Stimulated activated CD4-positive, alpha-beta T cell treated with anti-CD3 and anti-CD28 coated beads, Interleukin-12 subunit alpha, Interleukin-12 subunit beta, amount 100 ng/mL, for 24 hours (primary cell): Measurements from ENCODE around the gene ZNF492.
"Not testable (repeated sequence)": the region's sequence is repeated elsewhere in the genome, so short reads cannot be mapped to it uniquely, and the experiment has no call there.

Experiments used
- DNase-seq, 2 experiments: peaks; one replicate each; pipeline ENCODE4 v3.0.0-alpha.2; 2020; ENCODE audit warnings: low read depth in 2 of 2

The ZNF492 gene

GRCh38 chr19:22617614-22618320 is 16.4 kb upstream of the ZNF492 start:
- no peak for DNase-seq

GRCh38 chr19:22619371-22619770 is 14.8 kb upstream of the ZNF492 start:
- DNase-seq = no peak

DNA sequence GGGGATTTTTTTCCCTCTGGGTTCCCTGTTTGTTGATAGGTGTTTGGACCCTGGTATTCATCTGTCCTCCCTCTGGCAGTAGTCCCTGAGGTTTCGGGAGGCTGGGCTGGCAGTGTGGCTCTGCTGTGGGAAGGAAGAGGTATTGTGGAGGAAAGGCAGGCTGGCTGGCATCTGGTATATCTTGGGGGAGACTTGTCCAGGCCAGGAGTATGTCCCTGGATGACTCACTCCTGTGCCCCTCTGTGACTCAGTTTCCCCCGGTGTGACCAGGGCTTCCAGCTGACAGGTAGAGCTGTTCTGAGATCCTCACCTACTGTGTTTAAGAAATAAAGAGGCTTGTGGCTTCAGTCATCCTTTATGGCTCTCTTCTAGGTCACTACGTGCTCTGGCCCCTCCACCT is 14.2 kb upstream of the ZNF492 start:
- no peak for DNase-seq

GRCh38 chr19:22620401-22620800 is 13.7 kb upstream of the ZNF492 start:
- DNase-seq = no peak

- DNase-seq = no peak
Measured at GRCh38 chr19:22620912-22621311, 13.2 kb upstream of the ZNF492 start.

GRCh38 chr19:22622020-22622419 is 12.1 kb upstream of the ZNF492 start:
- no peak for DNase-seq

- no peak for DNase-seq
Measured at GRCh38 chr19:22622901-22623840, 11.0 kb upstream of the ZNF492 start.

GRCh38 chr19:22623841-22624221 is 10.3 kb upstream of the ZNF492 start:
- DNase-seq = no peak

- no peak for DNase-seq
Measured at GRCh38 chr19:22625266-22626035, 8.7 kb upstream of the ZNF492 start.

- no peak for DNase-seq
Measured at GRCh38 chr19:22627526-22627925, 6.6 kb upstream of the ZNF492 start.

GRCh38 chr19:22628401-22628800 is 5.7 kb upstream of the ZNF492 start:
- DNase-seq = no peak

- no peak for DNase-seq
Measured at GRCh38 chr19:22634450-22634827, 315 bp downstream of the ZNF492 start.

DNA sequence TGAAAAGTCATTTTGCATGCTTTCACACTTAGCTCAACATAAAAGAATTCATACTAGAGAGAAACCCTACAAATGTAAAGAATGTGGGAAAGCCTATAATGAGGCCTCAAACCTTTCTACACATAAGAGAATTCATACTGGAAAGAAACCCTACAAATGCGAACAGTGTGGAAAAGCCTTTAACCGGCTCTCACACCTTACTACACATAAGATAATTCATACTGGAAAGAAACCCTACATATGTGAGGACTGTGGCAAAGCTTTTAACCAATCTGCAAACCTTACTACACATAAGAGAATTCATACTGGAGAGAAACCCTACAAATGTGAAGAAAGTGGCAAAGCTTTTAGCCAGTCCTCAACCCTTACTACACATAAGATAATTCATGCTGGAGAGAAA is 51.4 kb downstream of the ZNF492 start:
- DNase-seq = not testable (repeated sequence)

- not testable (repeated sequence) for DNase-seq
Measured at GRCh38 chr19:22702661-22703060, 68.5 kb downstream of the ZNF492 start.

- DNase-seq = not testable (repeated sequence)
Measured at GRCh38 chr19:22703096-22703495, 69.0 kb downstream of the ZNF492 start.

DNA sequence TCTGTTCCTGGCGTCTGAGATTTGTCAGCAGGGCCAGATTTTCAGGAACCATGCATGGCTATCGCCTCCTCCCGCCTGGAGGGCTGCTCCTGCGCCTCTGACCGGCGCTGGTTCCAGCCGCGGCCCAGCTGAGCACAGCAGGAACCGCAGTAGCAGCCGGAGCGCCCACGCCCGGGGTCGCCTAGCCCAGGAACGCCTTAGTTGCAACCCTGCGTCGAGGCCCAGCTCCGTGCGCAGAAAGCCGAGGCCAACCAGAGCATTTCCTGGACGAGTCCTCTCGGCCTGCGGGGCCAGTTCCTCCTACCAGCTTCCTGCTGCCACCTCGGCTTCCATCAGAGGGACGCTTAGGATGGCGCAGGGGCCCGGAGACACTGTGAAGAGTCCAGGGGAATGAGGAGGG is 74.9 kb downstream of the ZNF492 start:
- no peak for DNase-seq
